ENCODE data around the gene CASP12.
"Not testable (repeated sequence)": the region's sequence is repeated elsewhere in the genome, so short reads cannot be mapped to it uniquely, and the experiment has no call there.

Gene CASP12

DNA sequence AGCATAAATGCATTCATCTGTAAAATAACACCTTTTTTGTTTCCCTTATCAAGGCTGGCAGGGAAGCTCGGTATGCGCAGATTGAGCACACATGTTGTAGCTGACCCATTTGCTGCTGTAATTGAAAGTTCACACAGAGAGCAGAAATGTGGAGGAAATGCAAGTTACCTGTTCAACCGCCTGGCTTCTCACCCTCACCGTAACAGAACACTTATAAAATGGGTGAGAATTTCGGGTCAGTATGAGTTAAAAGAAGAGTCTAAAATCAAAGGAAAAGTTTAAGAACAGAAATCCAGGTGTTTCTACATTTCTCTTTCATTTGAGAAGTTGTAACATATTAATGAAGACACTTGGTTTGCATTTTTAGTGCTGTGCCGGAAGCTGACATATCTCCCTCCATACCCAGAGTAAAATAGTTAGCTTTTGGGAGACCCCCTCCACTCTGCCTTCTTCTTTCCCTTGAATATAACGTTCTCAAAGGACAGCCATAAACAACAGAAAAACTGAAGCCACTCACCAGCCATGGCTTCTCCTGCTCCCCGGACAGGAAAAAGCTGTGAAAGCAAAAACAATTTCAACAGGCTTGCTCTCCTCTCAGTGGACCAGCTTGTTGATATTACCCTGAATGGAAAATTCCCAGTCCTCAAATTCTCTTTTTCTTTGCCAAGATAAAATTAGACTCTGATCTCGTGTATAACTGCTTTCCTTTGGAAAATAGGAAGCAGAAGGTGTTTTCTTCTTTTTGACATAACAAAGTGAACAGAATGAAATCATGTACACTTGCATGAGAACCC lies at the start of gene CASP12:
Gene CASP12 (minus strand): TSS at position 570 of the 794 bp plus-strand sequence.
- no peak for DNase-seq

DNA sequence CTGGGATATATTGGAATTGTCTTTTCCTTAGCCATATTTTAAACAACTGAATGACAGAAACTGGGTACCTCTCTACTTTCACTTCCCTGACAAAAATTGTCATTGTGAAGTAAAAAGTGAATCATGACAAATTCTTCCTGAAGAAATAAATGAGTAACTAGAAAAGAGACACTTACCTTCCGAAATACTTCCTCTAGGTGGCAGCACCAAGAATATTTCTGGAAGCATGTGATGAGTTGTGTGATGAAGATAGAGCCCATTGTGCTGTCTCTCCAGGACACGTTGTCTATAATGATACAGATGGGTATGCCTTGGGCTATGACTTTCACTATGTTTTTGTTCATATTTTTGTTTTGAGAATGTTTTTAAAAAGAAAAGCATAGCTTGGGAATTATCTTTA lies 48.6 kb upstream of the CASP12 start:
- no peak for DNase-seq

DNA sequence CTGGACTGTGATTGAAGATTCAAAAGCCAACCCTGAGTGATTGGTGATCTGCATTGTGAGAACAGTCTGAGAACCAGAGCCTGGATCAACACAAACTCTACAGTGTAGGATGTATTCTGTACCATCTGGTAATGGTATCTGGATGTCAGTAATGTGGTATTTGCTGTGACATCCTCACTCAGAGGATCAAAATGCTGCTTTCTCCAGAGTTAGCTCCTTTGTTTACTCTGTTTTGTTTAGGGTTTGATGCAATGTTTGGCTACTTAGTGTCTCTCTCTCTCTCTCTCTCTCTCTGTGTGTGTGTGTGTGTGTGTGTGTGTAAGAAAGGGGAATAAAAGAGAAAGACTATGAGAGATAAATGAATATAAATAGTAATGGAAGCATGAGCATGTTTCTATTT lies 45.8 kb upstream of the CASP12 start:
- no peak for DNase-seq

DNA sequence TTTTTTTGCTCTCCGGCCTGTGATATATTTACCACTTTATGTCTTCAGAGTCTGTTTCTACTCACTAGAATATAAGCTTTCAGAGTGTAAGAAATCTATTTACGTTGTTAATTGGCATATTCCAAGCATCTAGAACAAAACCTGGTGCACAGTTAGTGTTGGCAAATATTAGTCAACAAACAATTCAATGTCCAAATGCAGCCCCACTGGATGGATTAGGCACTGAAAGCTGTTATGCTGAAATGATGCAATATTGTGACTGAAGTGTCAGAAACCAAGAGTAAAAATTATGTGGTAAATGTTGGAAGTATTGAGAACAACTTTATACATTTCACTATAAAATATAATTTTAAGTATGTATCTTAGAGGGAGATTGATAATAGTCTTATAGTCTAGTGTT lies 45.3 kb upstream of the CASP12 start:
- no peak for DNase-seq

DNA sequence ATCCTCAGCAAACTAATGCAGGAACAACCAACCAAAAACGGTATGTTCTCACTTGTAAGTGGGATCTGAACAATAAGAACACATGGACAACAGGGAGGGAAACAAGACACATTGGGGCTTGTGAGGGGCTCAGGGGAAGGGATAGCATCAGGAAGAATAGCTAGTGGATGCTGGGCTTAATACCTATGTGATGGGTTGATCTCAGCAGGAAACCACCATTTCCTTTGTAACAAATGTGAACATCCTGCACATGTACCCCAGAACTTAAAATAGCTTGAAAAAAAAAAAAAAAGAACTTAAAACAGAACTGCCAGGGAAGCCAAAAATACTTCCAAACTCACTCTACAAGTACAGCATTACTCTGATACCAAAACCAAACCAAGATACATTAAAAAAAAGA lies 36.3 kb upstream of the CASP12 start:
- DNase-seq = no peak

DNA sequence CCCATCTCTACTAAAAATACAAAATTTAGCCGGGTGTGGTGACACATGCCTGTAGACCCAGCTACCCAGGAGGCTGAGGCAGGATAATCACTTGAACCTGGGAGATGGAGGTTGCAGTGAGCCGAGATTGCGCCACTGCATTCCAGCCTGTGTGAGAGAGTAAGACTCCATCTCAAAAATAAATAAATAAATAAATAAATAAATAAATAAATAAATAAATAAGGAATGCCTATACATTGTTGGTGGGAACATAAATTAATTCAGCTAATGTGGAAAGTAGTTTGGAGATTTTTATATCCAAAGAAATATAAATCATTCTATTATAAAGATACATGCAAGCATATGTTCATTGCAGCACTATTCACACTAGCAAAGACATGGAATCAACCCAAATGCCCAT lies 35.8 kb upstream of the CASP12 start:
- not testable (repeated sequence) for DNase-seq

DNA sequence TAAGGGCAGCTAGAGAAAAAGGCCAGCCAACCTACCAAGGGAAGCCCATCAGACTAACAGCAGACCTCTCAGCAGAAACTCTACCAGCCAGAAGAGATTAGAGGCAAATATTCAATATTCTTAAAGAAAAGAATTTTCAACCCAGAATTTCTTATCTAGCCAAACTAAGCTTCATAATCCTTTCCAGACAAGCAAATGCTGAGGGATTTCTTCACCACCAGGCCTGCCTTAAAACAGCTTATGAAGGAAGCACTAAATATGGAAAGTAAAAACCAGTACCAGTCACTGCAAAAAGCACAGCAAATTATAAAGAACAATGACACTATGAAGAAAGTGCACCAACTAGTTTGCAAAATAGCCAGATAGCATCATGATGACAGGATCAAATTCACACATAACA lies 30.6 kb upstream of the CASP12 start:
- no peak for DNase-seq

DNA sequence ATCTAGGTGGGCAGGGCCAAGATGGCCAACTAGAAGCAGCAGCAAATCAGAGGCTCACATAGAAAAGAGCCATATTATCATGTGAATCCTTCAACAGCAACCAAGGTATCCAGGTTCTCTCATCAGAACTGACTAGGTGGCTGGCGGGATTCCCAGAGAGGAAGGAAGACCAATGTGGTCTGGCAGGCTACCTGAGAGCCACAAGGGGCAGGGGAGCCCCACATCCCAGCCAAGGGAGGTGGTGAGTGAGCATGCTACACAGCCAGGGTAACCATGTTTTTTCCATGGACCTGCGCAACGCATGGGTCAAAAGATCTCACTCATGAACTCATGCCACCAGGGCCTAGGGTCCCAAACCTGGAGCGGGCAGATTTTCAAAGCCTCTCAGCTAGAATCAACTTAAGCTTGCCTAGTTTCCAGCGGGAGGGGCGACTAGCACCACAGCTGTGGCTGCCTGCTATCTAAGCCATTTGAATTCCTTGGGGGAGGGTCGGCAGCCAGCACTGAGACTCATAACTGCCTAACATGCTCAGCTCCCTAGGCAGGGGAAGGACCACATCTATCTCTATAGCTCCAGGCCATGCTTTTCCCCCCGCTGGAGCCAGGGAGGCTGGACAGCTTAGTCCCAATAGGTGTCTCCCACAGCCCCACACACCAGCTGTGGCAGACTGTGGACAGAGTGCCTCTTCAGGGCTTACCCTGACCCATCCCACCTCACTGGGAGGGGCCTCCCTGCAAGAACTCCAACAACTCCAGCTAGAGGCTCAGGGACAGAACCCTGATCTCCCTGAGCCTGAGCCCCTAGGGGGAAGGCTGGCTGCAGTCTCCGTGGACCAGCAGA lies 28.7 kb upstream of the CASP12 start:
- no peak for DNase-seq

DNA sequence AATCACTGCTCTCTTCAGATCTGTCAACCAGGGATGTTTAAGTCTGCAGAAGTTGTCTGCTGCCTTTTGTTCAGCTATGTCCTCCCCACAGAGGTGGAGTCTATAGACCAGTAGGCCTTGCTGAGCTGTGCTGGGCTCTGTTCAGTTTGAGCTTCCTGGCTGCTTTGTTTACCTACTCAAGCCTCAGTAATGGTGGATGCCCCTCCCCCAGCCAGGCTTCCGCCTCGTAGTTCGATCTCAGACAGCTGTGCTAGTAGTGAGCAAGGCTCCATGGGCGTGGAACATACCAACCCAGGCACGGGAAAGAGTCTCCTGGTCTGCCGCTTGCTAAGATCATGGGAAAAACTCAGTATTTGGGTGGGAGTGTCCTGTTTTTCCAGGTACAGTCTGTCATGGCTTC lies 27.6 kb upstream of the CASP12 start:
- no peak for DNase-seq

DNA sequence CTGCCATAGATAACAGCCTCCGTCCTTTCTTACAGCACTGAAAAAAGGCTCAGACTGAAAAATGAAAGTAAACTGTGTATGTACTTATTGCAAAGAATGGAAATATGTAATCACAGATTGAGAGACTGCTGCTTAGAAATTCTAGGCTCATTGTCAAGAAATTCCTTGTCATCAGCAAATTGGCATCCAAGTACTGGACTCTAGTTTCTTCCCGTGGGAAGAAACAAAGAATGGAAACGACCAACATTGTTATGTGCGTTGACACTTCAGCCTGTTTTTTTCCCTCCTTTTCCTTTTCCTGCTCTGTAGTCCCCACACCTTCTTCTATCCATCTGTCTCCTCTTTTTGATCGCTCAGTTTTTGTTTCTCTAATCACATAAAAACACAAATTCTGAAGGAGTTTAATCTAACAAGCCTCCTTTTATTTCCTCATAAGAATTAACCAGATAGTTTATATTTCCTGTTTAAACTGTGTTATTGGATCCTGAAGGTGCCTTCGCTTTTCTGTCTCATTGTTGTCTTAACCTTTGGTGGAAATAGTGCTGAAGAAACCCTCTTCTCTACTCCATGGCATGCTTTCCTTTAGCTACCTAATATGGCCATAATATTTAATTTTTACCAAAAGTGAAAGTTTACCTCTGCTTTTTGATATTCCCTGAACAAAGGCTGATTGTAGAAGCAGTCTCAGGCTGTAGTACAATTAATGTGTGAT lies 20.0 kb upstream of the CASP12 start:
- DNase-seq = no peak

DNA sequence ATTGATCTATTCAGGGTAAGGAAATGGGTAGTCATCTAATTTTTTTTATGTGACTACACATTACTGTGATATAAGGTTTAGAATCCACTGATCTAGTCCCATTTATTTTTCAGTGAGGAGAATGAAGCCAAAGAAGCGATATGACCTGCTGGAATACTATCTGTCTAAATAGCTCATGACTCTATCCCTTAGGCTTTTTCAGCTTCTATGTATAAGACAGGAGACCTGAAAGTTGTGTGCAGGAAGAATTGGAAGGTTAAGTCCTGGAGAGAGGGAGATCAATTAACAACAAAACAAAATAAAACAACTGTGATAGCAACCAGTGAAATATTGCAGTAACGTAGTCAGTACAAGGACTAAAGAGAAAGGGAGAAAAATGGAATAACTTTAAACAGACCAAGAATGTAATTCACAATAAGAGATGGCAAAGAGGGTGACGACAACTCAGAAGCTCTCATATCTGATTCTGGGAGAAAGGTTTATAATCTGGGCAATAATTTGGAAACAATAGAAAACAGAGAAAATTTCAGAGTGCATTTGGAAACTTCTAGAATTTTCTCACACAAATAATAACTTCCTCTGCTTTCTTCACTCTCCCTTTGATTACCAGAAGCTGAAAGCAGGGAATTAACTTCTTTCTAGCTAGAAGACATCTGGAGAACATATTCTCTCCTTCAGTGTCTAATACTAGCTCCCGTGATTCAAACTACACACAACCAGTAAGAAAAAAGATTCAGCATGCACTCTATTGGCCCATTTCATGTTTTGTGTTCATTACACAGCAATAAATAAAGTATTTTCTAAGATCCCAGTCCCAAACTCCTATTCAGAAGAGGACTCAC lies 19.2 kb upstream of the CASP12 start:
- DNase-seq = no peak

DNA sequence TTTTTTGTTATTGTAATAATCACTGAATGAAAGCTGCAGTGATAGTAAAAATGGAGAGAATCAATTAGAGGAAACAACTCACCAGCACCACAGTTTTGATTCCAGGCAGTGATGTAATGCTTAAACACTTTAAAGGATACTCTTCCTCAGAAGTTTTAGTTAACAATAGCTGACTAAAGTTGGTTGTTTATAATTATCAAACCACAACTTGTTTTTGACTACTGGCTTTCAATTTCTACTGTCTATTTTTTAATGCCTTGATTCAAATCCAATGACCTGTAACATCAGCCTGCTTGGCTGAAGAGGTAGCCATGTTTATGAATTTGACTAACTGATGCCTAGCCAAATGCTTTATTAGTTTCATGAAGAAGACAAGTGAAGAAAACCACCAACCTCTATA lies 18.2 kb upstream of the CASP12 start:
- DNase-seq = no peak

DNA sequence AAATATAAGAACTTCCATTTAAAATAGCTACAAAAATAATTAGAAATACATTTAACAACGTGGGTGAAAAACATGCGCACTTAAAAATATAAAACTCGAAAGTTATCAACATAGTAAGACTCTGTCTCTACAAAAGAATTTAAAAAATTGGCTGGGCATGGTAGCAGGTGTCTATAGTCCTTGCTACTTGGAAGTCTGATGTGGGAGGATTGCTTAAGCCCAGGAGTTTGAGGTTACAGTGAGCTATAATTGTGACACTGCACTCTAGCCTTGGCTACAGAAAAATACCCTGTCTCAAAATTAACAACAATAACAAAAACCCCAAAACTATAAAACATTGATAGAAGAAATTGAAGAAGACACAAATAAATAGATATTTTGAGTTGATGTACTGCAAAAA lies 13.8 kb upstream of the CASP12 start:
- no peak for DNase-seq

DNA sequence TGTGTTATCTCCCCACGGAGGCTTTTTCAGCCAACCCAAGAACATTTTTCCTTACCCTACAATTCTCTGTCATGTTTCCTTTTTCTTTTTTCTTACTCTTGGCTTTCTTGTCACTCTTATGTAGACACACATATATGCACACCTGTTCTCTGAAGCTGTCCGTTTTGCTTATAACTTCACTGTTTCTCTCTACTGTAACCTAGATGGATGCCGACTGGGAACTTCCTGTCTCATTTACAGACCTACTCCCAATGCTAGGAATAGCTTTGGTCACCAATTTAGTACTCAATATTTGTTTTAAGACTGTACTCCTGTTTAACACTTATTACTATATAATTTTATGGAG lies 9.9 kb upstream of the CASP12 start:
- DNase-seq = no peak

DNA sequence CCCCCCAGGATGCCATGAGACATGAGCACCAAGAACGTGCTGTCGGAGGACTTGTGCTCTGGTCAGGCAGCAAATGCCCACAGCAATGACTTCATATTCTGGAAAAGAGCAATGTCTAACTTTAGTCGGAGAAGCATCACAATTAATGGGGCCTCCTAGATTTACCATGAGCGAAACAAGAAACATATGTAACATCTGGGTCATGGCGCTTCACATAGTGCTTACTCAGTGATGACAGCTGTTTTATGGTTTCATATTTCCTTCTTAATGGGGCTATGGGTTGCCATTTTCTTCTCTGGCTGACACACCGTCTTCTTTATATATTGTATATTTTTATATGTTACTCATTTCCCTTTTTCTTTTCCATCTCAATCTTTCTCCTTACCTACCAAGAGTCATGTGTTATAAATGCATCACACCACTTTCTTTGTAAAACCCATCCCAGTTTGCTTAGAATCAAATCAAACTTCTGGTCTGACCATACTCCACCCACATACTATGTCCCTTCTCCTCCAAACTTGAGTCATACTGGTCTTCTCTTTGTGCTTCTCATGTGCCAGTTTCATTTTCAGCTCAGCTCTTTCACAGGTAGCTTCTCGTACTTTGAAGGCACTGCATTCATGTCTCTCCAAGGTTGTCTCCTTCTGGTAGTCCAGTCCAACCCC lies 9.4 kb upstream of the CASP12 start:
- no peak for DNase-seq

DNA sequence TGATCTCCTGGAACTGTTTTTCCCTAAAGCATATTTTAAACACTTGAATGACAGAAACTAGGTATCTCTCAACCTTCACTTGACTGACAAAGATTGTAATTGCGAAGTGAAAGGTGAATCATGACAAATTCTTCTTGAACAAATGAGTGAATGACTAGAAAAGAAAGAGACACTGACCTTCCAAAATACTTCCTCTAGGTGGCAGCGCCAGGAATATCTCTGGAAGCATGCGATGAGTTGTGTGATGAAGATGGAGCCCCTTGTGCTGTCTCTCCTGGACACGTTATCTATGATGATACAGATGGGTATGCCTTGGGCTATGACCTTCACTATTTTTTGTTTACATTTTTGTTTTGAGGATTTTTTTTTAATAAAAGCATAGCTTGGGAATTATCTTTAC lies 7.0 kb upstream of the CASP12 start:
- no peak for DNase-seq

DNA sequence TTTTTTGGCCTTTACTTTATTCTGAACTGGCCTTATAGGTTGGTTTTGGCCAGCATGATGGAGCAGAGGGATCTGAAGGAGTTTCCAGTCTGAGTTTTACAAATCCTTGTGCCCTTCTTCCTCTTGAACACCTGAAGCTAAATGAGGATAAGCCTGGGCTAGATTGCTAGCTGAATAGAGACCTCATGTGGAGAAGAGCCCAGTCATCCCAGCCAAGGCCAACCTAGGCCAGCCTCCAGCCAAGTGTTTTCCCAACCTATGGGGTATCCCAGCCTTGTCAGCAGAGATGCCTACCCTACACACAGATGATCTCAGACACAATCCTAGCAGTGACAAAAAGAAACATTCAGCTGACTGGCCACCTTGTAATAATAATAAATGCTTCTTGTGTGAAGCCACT lies 966 bp upstream of the CASP12 start:
- no peak for DNase-seq

DNA sequence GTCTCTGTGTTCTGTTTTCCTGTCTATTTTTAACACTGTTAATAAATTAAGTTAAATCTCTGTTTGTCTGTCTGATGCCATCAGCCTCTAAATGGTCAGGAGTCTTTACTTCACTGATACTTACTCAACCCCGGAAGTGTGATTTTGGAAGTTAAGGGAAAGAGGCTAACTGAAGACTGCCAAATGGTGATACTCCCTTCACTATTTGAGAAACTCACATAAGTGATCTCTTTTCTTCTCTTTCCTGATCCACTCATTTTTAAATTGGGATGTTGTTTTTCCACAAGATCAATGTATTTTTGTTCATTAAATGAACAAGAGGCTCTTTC lies 389 bp upstream of the CASP12 start:
- DNase-seq = no peak

DNA sequence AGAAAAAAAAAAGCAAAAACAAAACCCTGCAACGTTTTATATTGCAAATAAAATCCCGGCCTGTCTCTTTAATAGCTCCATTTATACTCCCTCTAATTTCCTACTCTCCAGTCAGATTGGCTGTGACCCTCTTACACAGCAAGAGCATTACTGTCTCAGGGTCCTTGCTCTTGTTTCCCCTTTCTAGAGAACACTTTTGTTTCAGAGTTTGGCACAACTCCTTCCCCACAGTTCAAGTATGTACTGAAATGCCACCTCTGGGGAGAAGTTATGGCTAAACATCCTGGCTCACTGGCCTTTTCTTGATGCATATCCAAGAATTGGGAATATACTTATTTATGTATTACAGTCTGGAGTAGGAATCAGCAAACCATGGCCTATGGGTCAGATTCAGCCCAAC lies 2.6 kb downstream of the CASP12 start:
- no peak for DNase-seq

DNA sequence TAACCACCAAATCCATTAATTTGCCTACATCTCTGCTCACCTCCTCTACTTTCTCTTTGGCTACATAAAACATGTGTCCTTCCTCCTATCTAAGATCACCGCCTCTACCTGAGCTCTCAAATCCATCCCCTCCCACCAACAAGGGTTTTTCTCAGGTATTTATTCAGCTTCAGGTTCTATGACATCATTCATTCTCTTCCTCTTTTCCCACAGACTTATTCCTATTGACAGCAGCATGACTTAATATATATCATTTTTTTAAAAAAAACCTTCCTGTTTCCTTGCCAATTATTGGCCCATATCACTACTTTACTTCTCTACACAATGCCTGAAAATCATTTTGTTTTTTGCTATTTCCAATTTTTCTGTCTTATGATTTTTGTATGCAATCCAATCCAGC lies 4.4 kb downstream of the CASP12 start:
- no peak for DNase-seq

DNA sequence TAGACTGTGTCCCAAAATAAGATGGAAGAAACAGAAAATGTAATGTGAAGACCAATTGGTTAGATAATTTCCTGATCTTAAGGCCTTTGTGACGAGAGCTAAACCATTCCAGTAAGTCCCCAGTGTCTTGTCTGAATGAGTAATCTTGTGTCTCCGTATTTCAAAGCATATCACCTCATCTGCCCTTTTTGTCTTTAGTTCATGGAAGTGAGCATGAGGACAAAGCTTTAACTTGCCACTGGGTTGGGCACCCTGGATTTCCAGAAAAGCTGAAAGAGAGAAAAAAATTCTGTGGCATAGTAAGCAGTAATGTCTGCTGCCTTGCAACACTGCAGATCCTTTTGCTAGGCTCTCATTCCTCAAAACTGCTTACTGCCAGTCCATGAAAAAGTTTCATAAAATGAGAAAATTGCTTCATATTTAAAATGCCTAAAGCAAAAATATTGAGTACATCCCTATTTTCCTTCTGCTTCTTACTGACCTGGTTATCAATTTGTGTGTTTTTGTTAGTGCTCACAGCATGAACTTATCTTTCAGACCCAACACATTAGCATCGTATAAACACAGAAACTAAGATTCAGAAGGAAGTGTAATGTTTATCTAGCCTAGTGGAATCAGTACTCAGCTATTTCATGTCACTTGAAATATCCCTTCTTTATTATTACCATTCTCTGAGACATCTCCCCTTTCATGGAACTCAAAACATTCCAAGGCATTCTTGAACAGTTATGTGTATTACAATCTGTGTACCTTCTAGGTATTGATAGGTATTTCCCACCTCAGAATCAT lies 5.3 kb downstream of the CASP12 start:
- no peak for DNase-seq

DNA sequence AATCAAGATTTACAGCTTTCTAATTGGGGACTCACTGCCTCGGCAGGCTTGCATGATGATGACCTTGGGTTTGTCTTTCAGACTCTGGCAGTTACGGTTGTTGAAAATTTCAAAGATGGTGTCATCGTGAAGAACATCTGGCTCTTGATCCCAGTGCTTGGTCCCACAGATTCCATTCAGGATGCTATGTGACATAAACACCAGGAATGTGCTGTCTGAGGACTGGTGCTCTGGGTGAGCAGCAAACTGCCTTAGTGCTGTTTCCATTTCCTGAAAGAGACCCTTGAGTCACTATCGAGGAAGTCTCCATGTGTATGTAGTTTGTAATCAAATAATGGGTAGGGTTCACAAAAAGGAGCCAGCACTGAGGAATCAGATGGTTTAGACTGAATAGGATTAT lies 7.1 kb downstream of the CASP12 start:
- no peak for DNase-seq
